ENCODE measurements around the gene LAMTOR3. TPM values are rescaled to one million over a fixed set of nuclear protein-coding genes. Genes with fewer than 3 reads are reported as not detected.

Gene LAMTOR3
- total RNA-seq, 6 donors from 2014 or later, result 6.4 to 46.3 (median 40.9) TPM

- H3K27me3 ChIP-seq, result no peaks in the 10 kb centered on the region
- no peaks in the 10 kb centered on the region for H3K9me3 ChIP-seq
- no peak overlapping the region for H3K4me3 ChIP-seq
- no peak for DNase-seq
- H3K36me3 ChIP-seq, result peaks cover 12 to 69% (median 22%) of the 10 kb centered on the region in 4 donors
- TF ChIP-seq, protein P1, sequence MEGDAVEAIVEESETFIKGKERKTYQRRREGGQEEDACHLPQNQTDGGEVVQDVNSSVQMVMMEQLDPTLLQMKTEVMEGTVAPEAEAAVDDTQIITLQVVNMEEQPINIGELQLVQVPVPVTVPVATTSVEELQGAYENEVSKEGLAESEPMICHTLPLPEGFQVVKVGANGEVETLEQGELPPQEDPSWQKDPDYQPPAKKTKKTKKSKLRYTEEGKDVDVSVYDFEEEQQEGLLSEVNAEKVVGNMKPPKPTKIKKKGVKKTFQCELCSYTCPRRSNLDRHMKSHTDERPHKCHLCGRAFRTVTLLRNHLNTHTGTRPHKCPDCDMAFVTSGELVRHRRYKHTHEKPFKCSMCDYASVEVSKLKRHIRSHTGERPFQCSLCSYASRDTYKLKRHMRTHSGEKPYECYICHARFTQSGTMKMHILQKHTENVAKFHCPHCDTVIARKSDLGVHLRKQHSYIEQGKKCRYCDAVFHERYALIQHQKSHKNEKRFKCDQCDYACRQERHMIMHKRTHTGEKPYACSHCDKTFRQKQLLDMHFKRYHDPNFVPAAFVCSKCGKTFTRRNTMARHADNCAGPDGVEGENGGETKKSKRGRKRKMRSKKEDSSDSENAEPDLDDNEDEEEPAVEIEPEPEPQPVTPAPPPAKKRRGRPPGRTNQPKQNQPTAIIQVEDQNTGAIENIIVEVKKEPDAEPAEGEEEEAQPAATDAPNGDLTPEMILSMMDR (IDR thresholded peaks at IDR 0.05), result no peak
- no peak for TF ChIP-seq EP300 (IDR thresholded peaks at IDR 0.05)
- no peak for TF ChIP-seq POLR2AphosphoS5 (IDR thresholded peaks at IDR 0.05)
- no peak for TF ChIP-seq POLR2A (IDR thresholded peaks at IDR 0.05)
- H3K4me1 ChIP-seq, result peaks cover 0 to 10% (median 1%) of the 10 kb centered on the region in 4 donors
- H3K27ac ChIP-seq, result no peak overlapping the region
- ATAC-seq (ENCODE audit: low FRiP score in 2 of 2), result no peak
Measured at GRCh38 chr4:99885687-99886086, 8.5 kb downstream of the LAMTOR3 start.

DNA sequence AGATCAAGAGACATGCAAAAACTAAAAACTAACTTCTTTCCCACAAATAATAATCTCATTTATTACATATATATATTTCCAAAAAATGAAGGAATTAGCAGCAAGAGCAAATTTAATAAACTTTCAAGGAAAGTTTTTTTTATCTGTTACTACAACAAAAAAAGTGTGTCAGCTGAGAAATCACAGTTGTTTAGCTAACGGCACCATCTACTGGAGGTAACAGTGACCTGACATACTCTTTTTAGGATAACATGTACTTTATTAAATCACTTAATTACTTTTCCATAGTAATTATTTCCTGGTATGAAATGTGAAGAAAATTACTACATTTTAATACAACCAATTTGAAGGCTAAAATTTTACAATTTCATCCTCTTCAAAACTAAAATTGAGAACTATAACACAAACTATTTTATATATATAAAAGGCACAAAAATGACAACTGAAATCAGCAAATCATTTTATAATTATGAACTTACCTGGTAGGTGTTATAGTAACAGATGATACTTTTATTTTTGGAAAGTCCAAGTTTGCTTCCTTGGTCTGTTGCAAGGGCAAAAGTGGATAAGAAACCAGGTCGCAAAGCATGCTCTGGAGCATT is 9.1 kb downstream of the LAMTOR3 start:
- no peaks in the 10 kb centered on the region for H3K9me3 ChIP-seq
- TF ChIP-seq POLR2AphosphoS5 (IDR thresholded peaks at IDR 0.05) (no peak), EP300 (IDR thresholded peaks at IDR 0.05) (no peak)
- TF ChIP-seq, protein P1 (IDR thresholded peaks at IDR 0.05), result peak in 4 of 6 experiments; percentile 10 to 45 (median 34)
- no peak overlapping the region for H3K4me3 ChIP-seq
- DNase-seq (no peak), ATAC-seq (ENCODE audit: low FRiP score in 2 of 2) (no peak)
- no peaks in the 10 kb centered on the region for H3K27me3 ChIP-seq
- no peak overlapping the region for H3K27ac ChIP-seq
- H3K4me1 ChIP-seq, result peaks cover 0 to 10% (median 1%) of the 10 kb centered on the region in 4 donors
- 81 to 85% methylated on average over 2 of the region's 2 CpGs for WGBS, 2 donors
- H3K36me3 ChIP-seq, result peaks cover 17 to 71% (median 27%) of the 10 kb centered on the region in 4 donors

DNA sequence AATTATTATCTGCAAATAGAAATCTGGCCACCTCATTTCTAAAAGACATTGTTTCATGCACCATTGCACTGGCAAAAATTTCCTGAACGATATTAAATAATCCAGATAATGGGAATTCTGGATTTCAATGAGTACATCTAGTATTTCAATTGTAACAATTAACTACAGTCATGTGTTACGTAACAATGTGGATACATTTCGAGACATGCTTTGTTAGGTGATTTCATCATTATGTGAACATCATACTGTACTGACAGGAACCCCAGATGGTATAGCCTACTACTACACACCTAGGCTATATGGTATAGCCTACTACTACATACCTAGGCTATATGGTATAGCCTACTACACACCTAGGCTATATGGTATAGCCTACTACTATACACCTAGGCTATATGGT is 14.8 kb downstream of the LAMTOR3 start:
- Histone ChIP-seq H3K27ac (no peak overlapping the region), H3K27me3 (no peaks in the 10 kb centered on the region), H3K4me3 (no peak overlapping the region), H3K36me3 (peaks cover 19 to 68% (median 38%) of the 10 kb centered on the region in 4 donors), H3K4me1 (no peaks in the 10 kb centered on the region), H3K9me3 (no peaks in the 10 kb centered on the region)
- DNase-seq (no peak), ATAC-seq (ENCODE audit: low FRiP score in 2 of 2) (no peak)
- WGBS, 2 donors, result 82 to 85% methylated on average over 3 of the region's 3 CpGs
- no peak for TF ChIP-seq POLR2A (IDR thresholded peaks at IDR 0.05)
- no peak for TF ChIP-seq EP300 (IDR thresholded peaks at IDR 0.05)
- TF ChIP-seq, protein P1 (IDR thresholded peaks at IDR 0.05), result no peak
- no peak for TF ChIP-seq POLR2AphosphoS5 (IDR thresholded peaks at IDR 0.05)

GRCh38 chr4:99878604-99879003 is 15.6 kb downstream of the LAMTOR3 start:
- TF ChIP-seq POLR2AphosphoS5 (IDR thresholded peaks at IDR 0.05) (no peak), POLR2A (IDR thresholded peaks at IDR 0.05) (no peak), EP300 (IDR thresholded peaks at IDR 0.05) (no peak)
- TF ChIP-seq, protein P1 (IDR thresholded peaks at IDR 0.05), result no peak
- ATAC-seq (ENCODE audit: low FRiP score in 2 of 2) (no peak), DNase-seq (no peak)
- H3K27me3 ChIP-seq, result no peaks in the 10 kb centered on the region
- H3K27ac ChIP-seq, result no peak overlapping the region
- no peaks in the 10 kb centered on the region for H3K4me1 ChIP-seq
- peaks cover 19 to 59% (median 38%) of the 10 kb centered on the region in 4 donors for H3K36me3 ChIP-seq
- no peak overlapping the region for H3K4me3 ChIP-seq
- no peaks in the 10 kb centered on the region for H3K9me3 ChIP-seq

- Histone ChIP-seq H3K27me3 (no peaks in the 10 kb centered on the region), H3K4me1 (no peaks in the 10 kb centered on the region), H3K4me3 (no peak overlapping the region), H3K9me3 (no peaks in the 10 kb centered on the region), H3K36me3 (peaks cover 18 to 42% (median 37%) of the 10 kb centered on the region in 4 donors), H3K27ac (no peak overlapping the region)
- TF ChIP-seq, protein P1 (IDR thresholded peaks at IDR 0.05), result no peak
- TF ChIP-seq POLR2A (IDR thresholded peaks at IDR 0.05) (no peak), POLR2AphosphoS5 (IDR thresholded peaks at IDR 0.05) (no peak), EP300 (IDR thresholded peaks at IDR 0.05) (no peak)
- ATAC-seq (ENCODE audit: low FRiP score in 2 of 2) (no peak), DNase-seq (no peak)
- 86 to 92% methylated on average over 3 of the region's 3 CpGs for WGBS, 2 donors
Measured at GRCh38 chr4:99876946-99877345, 17.3 kb downstream of the LAMTOR3 start.
